NCI-H2227 (cell line): ENCODE measurements around the gene IPO5.

Source experiments
- DNase-seq: peaks from one replicate; lab custom pipeline; 2025; ENCODE audit not compliant: unreplicated experiment; lab: John Stamatoyannopoulos, UW

Gene IPO5

DNA sequence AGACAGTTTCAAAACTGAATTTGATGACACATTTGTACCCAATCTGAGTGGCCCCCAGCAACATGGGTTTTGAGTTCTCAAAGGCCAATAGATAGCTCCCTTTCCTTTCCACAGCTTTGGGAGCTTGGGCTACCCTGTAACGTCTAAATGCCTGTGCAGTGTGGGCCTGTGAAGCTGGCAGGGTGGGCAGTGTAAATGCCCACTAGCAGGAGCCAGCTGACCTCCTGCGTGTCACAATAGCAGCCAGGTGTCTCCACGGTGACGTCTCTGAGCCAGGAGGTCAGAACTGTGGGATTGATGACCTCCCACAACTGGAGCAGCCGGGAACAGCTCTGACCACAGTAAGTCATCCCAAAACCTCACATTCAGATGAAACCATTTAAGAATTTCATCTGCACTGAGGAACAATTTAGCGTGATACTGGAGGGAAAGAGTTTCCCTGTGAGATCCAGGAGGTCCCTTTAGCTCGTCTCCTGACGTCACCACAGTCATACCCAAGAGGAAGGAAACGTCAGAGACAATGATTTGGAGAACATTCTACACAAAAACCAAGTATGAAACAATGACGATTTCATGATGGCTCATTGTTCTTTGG lies at the start of gene IPO5:
Gene IPO5 (plus strand): TSS at position 300 of the 595 bp plus-strand sequence. CDS start 23,022 bp downstream, outside the sequence.
- no peak for DNase-seq

DNA sequence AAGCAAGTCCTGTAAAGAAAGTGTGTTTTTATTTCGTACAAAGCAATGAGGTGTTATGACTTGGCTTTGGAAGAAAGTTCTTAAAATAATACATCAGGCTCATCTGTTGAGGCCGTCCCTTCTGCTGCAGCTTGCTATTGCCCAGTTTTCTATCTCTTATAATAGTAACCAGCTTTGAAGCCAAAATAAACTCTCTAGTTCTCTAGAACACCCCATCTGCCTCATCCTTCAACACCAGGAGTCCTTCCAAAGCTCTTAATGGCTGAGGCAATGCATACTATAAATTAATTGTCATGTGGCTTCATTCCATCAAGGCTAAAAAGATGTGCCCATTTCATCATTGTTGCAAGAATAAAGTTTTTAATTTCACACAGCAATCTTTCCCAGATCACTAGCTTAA lies 49.4 kb upstream of the IPO5 start:
- DNase-seq = no peak

DNA sequence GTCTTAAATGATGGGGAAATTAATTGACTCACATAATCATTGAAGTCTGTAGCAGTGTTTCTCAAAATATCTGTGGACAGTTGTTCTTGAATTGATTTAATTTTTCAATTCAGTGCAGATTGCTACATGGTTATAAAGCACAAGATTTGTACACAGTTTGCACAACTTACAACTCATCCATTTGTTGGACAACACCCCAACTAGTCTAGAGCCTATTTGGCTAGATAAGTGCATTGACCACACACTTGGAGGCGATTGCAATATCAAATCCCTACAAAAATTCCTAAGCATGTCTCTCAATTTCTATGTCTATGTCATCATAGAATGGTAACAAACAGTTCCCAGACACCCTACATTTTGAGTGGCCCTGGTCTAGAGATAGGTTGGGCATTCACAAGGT lies 48.0 kb upstream of the IPO5 start:
- no peak for DNase-seq

DNA sequence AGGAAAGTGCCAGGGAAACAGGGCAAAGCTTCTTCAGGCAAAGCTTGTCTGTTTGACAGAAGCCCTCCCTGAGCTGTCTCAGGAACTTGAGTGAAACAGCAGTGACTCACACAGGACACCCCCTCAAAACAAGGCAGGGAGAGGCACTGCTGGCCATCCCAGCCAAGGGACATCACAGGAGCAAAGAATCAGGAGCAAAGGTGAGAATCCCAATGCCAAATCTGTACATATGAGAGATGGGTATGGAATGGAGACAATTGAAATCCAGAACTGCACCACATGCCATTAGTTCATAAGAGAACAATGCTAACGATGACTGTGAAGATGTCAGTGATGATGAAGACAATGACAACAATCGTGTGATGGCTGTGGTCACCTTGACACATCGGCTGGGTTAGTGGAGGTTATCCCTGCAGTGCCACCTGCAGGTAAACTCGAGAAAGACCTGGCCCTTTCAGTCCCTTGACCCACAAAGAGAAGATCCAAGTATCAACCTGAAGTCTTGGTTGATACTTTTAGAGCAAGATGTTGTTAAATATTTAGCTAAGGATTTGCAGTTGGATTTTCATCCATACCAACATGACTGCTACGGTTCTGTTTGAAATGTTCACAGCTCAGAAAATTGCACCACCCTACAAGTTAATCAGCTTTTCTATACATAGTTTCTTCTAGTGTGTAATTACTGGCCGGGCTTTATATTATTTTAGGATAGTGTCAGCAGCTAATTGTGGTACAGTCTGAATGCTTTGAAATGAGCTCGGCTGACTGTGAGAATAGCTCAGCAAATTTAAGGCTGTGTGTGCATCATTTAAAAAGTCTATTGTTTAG lies 42.0 kb upstream of the IPO5 start:
- DNase-seq = no peak

DNA sequence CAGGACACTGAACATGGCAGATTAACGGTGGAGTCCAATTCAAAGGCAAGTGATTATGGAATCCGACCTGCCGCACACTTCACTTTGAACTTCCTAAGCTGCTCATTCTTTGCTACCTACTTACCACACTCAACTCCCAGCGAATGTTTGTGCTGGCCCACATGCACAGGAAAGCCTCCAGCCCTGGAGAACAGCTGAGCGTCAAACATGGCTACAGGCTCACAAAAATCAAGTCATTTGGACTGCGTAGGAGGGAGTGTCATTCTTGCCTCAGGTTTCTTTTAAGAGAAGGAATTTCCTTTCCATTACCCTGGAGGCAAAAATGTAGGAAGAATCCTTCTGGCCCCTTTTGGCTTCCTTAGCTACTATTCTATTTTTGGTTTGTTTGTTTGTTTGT lies 41.3 kb upstream of the IPO5 start:
- DNase-seq = peak; percentile 6

GRCh38 chr13:97913206-97913605 lies 40.3 kb upstream of the IPO5 start:
- no peak for DNase-seq

DNA sequence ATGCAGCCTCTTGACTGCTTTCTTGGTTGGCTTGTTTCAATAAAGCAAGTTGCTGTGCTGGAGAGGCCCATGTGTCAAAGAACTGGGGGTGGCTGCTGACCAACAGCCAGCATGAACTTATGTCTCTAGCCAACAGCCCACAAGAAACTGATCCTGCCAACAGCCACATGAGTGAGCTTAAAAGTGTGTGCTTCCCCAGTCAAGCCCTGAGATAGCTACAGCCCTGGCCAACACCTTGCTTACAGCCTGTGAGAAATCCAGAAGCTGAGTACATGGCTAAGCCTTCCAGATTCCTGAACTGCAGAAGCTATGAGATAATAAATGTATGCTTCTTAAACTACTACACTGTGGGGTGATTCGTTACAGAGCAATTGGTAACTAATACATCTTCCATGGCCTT lies 38.9 kb upstream of the IPO5 start:
- no peak for DNase-seq

DNA sequence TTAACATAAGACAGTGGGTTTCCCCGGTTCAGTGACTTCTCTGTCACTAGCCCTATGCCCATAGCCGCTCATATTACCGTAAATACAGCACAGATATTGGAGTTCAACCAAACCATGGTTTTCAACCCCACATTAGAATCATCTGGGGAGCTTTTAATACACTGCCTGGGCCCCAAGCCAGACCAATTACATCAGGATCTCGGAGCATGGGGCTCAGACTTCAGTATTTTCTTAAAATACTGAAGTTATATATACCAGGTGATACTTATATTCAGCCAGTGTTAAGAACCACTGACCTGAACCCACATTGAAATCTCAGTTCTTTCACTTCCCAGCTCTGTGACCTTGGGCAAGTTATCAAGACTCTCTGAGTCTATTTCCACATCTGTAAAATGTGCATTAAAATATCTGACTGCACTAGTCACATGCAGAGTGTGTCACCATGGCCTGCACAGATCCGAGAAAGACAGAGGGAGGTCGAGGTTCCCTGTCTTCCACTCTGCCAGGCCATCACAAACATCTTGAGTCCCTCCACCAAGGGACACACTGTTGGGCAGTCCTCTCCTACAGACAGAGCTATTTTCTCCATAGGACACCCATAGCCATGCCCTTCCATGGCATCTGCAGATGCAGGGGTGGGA lies 32.2 kb upstream of the IPO5 start:
- DNase-seq = no peak

DNA sequence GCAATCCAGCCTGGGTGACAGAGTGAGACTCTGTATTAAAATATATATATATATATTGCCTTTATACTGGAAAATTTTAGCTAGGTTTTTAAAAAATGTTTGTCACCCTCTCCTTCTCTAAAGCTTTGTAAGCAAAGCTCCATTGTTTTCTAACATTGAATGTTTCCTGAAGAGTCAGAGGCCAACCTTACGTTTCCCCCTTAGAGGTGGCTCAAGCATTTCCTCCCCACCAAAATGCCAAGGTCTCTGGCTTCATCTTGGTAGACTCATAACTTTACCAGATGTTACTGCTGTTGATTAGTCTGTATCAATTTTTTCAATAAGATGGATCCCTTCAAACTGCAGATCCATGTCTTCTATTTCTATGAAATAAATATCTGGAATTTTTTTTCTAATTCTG lies 25.2 kb upstream of the IPO5 start:
- DNase-seq = no peak

DNA sequence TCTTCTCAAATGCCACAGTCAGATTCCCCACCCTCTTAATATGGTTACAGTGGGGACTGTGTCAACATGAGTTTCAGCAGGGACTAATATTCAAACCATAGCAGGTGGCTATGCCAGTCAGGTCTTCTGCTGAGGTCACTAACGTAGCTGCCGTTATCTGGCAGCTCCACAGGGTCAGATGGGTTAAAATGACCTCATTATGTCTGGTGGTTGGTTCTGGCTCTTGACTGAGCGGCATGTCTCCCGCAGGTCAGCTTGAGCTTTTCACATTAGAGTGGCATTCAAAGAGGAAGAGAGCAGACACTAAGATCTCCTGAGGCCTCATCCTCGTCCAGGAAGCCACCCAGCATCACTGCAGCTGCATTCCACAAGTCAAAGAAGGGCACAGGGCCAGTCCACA lies 21.4 kb upstream of the IPO5 start:
- no peak for DNase-seq

DNA sequence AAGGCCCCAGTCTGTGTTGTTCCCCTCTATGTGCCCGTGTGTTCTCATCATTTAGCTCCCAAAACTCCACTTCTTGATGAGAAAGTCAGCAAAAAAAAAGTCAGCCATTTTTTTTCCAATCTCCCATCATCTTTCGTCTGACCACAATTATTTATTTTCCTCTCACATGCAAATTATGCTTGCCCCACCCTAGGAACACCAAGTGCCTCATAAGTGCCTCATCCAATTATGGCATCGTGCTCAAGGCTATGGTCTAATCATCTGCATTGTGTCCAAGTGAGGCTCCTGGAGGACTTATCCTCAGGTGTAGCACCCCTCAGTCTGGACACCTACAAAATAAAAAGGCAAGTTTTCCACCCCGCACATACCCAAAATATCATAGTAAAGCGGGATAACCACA lies 20.8 kb upstream of the IPO5 start:
- DNase-seq = no peak

- no peak for DNase-seq
These were observed 19.7 kb upstream of the IPO5 start for GRCh38 chr13:97933776-97934175.

DNA sequence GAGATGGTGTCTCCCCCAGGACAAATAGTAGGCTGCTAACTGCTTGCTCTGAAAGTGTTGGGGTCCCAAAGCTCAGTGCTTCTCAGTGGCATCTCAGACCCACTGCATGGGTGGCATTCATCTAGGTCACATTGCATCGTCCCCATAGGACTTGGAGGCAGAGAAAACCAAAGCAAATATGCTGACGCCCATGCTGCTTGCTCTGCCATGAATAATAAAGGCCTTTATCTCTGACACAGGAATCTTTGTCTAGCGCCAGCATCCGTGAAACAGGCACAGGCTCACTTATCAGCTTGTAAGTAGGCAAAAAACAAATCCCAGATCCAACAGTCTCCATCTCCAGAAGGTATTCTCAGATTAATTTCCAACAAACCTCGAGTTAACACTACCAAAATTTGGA lies 18.9 kb upstream of the IPO5 start:
- DNase-seq = no peak

DNA sequence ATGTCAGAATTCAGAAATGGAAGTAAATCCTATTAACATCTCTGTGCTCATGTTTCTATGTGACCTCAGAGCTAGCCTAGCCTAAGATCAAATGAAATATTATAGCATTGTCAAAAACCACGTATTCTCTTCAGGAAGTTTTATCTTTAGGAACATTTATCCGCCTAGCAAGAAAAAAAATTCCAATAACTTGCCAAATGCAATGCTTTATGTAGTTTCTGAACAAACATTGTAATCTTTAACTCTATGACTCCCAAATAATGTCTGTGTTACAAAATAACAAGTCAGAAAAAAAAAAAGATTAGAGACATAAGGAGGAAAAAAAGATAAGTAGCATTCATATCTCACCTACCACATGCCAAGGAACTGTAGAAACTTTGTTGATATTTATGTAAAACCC lies 18.4 kb upstream of the IPO5 start:
- no peak for DNase-seq

- no peak for DNase-seq
These were observed 17.4 kb upstream of the IPO5 start for GRCh38 chr13:97936036-97936435.

DNA sequence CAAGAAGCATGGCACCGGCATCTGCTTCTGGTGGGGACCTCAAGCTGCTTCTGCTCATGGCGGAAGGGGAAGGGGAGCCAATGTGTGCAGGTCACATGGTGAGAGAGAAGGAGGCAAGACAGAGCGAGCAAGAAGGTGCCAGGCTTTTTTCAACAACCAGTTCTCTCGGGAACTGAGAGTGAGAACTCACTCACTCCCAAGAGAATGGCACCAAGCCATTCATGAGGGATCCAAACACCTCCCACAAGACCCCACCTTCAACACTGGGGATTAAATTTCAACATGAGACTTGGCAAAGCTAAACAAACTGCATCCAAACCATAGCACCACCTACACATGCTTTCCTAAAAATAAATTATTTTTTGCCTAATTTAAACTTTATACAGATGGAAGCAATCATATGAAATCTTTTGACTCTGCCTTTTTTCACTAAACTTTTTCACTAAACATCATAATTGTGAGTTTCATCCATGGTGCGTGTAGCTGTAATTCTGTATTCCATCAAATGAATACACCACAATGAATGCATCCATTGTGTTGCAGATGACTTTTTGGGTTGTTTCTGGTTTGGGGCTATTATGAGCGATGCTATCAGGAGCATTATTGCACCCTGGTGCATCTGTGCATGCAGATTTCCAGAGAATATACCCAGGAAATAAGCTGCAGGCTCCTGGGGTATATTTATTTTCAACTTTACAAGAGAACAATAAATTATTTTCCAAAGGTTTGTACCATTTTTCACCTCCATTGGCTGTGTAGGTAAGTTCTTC lies 14.6 kb upstream of the IPO5 start:
- no peak for DNase-seq

GRCh38 chr13:97944396-97945029 lies 9.0 kb upstream of the IPO5 start:
- DNase-seq = no peak

DNA sequence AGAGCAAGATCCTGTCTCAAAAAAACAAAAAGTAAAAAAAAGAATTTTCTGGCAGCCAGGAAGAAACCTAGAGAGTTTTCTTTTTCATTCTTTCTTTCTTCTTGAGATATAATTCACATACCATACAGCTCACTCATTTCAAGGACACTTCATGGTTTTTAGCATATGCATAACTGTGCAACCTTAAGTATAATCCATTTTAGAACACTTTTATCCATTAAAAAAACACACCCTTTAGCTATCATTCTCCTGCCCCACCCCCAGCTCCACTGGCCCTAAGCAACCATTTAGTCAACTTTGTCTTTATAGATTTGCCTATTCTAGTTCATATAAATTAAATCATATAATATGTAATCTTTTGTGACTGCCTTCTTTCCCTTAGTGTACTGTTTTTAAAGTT lies 8.1 kb upstream of the IPO5 start:
- no peak for DNase-seq

GRCh38 chr13:97945792-97946419 lies 7.6 kb upstream of the IPO5 start:
- DNase-seq = no peak

GRCh38 chr13:97946951-97947588 lies 6.4 kb upstream of the IPO5 start:
- DNase-seq = no peak
